HepG2 (cell line): Measurements from ENCODE around the gene RCE1. TPM values are rescaled to one million over a fixed set of nuclear protein-coding genes. Genes with fewer than 3 reads are reported as not detected.
A peak's percentile ranks its signal among the peaks of the same experiment; 100 is the strongest.

Source experiments
- ATF6 ChIP-seq: sonication (generic); formaldehyde crosslinking; conservative IDR thresholded peaks from 2 replicates; pipeline ENCODE4 v1.4.0; 2020; ENCODE audit warnings: missing genetic modification reagents
- BRCA1 ChIP-seq: sonication (generic); formaldehyde crosslinking; IDR thresholded peaks from 2 replicates; pipeline ENCODE4 v1.4.0; 2020; ENCODE audit warnings: missing genetic modification reagents
- E2F1 ChIP-seq: sonication (generic); formaldehyde crosslinking; IDR thresholded peaks from 2 replicates; pipeline ENCODE4 v1.5.0; 2020; ENCODE audit warnings: missing genetic modification reagents
- HHEX ChIP-seq: IDR thresholded peaks from 2 replicates; pipeline ENCODE4 v1.6.1; 2016; ENCODE audit warnings: control low read depth
- HOXA3 ChIP-seq: sonication (generic); formaldehyde crosslinking; IDR thresholded peaks from 2 replicates; pipeline ENCODE4 v1.5.0; 2020; ENCODE audit warnings: missing genetic modification reagents
- KAT8 ChIP-seq: IDR thresholded peaks from 2 replicates; pipeline ENCODE4 v1.6.1; 2016; ENCODE audit warnings: missing genetic modification reagents, missing compliant biosample characterization
- MAF1 ChIP-seq: sonication (generic); formaldehyde crosslinking; IDR thresholded peaks from 2 replicates; pipeline ENCODE4 v1.5.0; 2020; ENCODE audit warnings: missing genetic modification reagents, borderline replicate concordance
- MED13 ChIP-seq: sonication (generic); formaldehyde crosslinking; IDR thresholded peaks from 2 replicates; pipeline ENCODE4 v1.5.0; 2020; ENCODE audit warnings: missing genetic modification reagents
- MLX ChIP-seq: IDR thresholded peaks from 2 replicates; pipeline ENCODE4 v1.6.1; 2016
- MZF1 ChIP-seq: sonication (generic); formaldehyde crosslinking; IDR thresholded peaks from 2 replicates; pipeline ENCODE4 v1.8.1; 2023; ENCODE audit warnings: mild to moderate bottlenecking, missing genetic modification reagents, borderline replicate concordance
- NFE2L2 ChIP-seq: fragments of 150-350 bp; IDR thresholded peaks from 2 replicates; pipeline ENCODE4 v1.6.1; 2014; ENCODE audit warnings: low read length
- RFXANK ChIP-seq: IDR thresholded peaks from 2 replicates; pipeline ENCODE4 v1.6.1; 2016
- RNF2 ChIP-seq: fragments of 450-650 bp; conservative IDR thresholded peaks from 2 replicates; pipeline ENCODE4 v1.6.1; 2016; ENCODE audit warnings: low read depth
- SIX4 ChIP-seq: sonication (generic); formaldehyde crosslinking; IDR thresholded peaks from 2 replicates; pipeline ENCODE4 v1.4.0; 2020; ENCODE audit warnings: missing genetic modification reagents
- SMARCE1 ChIP-seq: fragments of 450-650 bp; IDR thresholded peaks from 2 replicates; pipeline ENCODE4 v1.6.1; 2017; ENCODE audit warnings: borderline replicate concordance
- TEF ChIP-seq: sonication (generic); formaldehyde crosslinking; IDR thresholded peaks from 2 replicates; pipeline ENCODE4 v1.5.0; 2020; ENCODE audit warnings: missing genetic modification reagents
- ZBTB3 ChIP-seq: sonication (generic); formaldehyde crosslinking; IDR thresholded peaks from 2 replicates; pipeline ENCODE4 v1.4.0; 2020; ENCODE audit warnings: low read depth, mild to moderate bottlenecking, moderate library complexity, missing genetic modification reagents, borderline replicate concordance
- ZBTB43 ChIP-seq: sonication (generic); formaldehyde crosslinking; conservative IDR thresholded peaks from 2 replicates; pipeline ENCODE4 v1.4.0; 2020; ENCODE audit warnings: missing genetic modification reagents
- ZMYM3 ChIP-seq: sonication (generic); formaldehyde crosslinking; IDR thresholded peaks from 2 replicates; pipeline ENCODE4 v1.5.1; 2020; ENCODE audit warnings: mild to moderate bottlenecking, missing genetic modification reagents
- ZNF230 ChIP-seq: sonication (generic); formaldehyde crosslinking; IDR thresholded peaks from 2 replicates; pipeline ENCODE4 v1.4.0; 2020; ENCODE audit warnings: mild to moderate bottlenecking, missing genetic modification reagents
- ZNF33A ChIP-seq: sonication (generic); formaldehyde crosslinking; IDR thresholded peaks from 2 replicates; pipeline ENCODE4 v1.5.1; 2020; ENCODE audit warnings: missing genetic modification reagents, mild to moderate bottlenecking, moderate library complexity, borderline replicate concordance
- ZNF644 ChIP-seq: IDR thresholded peaks from 2 replicates; pipeline ENCODE4 v1.6.1; 2016; ENCODE audit warnings: low read depth
- ZNF776 ChIP-seq: sonication (generic); formaldehyde crosslinking; IDR thresholded peaks from 2 replicates; pipeline ENCODE4 v1.4.0; 2020; ENCODE audit warnings: mild to moderate bottlenecking, missing genetic modification reagents
- ZNF792 ChIP-seq: IDR thresholded peaks from 2 replicates; pipeline ENCODE4 v1.6.1; 2016
- polyA plus RNA-seq, 8 experiments: library from polyadenylated mRNA; depleted of rRNA in 3 of 8; stranded (reverse) in 7 of 8; unstranded in 1 of 8; fragments of >200 nt; fragmentation: Illumina TruSeq in 4 of 8; extraction: Trizol in 4 of 8; gene quantifications; 2 replicates each; pipeline versions ENCODE4 v1.2.1 to v1.2.3, GENCODE V29; 2011 to 2016; ENCODE audit warnings: low read depth in 4 of 8, missing spikeins in 1 of 8, mixed read lengths in 1 of 8; ENCODE audit not compliant: insufficient read depth in 1 of 8
- total RNA-seq, 5 experiments: library from RNA; depleted of rRNA; stranded (reverse); fragments of >200 nt; fragmentation: Illumina TruSeq; extraction: Trizol; gene quantifications; 2 replicates each; pipeline ENCODE4 v1.2.3, GENCODE V29; 2016; ENCODE audit warnings: low read depth in 1 of 5
- TF ChIP-seq, protein P1 (sequence below): sonication (generic); formaldehyde crosslinking; IDR thresholded peaks from 2 replicates; pipeline ENCODE4 v1.8.0; 2022; ENCODE audit warnings: mild to moderate bottlenecking, missing genetic modification reagents

Gene RCE1
- total and polyA plus RNA-seq, 2 of the 13 experiments (the other 11 are each of a cell fraction or from before 2014, with no cell fraction given): 22.2 to 22.4 TPM

DNA sequence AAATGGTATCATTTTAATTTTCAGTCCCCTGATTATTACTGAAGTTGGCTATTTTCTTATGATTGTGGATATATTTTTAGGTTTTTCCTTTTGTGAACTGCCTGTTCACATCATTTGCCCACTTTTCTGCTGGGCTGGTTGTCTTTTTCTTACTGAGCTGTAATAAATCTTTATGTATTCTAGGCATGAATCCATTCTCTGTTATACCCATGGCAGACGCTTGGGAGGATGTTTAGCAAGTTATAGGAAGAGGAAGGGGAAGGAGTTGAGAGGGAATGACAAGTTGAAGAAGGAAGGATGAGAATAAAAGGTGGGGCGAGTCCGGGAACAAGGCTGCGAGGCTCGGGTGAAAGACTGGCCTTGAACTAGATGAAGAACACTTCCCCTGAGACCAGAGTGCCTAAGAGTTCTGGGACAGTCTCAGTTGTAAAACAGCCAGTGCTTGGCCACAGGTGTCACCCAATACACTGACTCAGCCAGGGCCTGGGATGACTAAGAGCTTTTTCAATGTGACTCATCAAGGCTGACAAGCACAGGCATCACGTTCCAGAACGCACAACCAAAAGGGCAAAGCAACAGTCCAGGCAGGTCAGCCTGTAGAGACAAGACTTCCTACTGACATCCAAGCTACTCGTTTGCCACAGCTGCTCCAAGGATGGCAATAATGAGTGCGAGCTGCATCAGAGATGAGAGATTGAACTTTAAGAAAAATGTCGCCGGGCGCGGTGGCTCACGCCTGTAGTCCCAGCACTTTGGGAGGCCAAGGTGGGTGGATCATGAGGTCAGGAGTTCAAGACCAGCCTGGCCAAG lies 48.8 kb downstream of the RCE1 start (continued):
- peak; percentile 90; the same call in 1 of the 2 replicates for TF ChIP-seq NFE2L2
- TF ChIP-seq ZNF644 (CRISPR knock-in tag): peak; percentile 84; the same call in 1 of the 2 replicates
- no peak for TF ChIP-seq MZF1 (CRISPR knock-in tag)
- TF ChIP-seq ZBTB3 (CRISPR knock-in tag): no peak
- no peak for TF ChIP-seq ZNF230 (CRISPR knock-in tag)
- no peak for TF ChIP-seq E2F1 (CRISPR knock-in tag)
- no peak for TF ChIP-seq MED13 (CRISPR knock-in tag)
- TF ChIP-seq MAF1 (CRISPR knock-in tag): no peak
- TF ChIP-seq ZNF792 (CRISPR knock-in tag): peak; percentile 65; the same call in 1 of the 2 replicates
- TF ChIP-seq ZBTB43 (CRISPR knock-in tag): no peak
- TF ChIP-seq, protein P1, sequence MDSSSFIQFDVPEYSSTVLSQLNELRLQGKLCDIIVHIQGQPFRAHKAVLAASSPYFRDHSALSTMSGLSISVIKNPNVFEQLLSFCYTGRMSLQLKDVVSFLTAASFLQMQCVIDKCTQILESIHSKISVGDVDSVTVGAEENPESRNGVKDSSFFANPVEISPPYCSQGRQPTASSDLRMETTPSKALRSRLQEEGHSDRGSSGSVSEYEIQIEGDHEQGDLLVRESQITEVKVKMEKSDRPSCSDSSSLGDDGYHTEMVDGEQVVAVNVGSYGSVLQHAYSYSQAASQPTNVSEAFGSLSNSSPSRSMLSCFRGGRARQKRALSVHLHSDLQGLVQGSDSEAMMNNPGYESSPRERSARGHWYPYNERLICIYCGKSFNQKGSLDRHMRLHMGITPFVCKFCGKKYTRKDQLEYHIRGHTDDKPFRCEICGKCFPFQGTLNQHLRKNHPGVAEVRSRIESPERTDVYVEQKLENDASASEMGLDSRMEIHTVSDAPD (CRISPR knock-in tag): 0 out of 2 replicates have a peak, but pooled peaks have one; percentile 34
- peak; percentile 66 for TF ChIP-seq KAT8 (CRISPR knock-in tag)
- no peak for TF ChIP-seq RNF2
- no peak for TF ChIP-seq ZNF776 (CRISPR knock-in tag)
- 0 out of 2 replicates have a peak, but pooled peaks have one; percentile 27 for TF ChIP-seq ZMYM3
- TF ChIP-seq MLX: 0 out of 2 replicates have a peak, but pooled peaks have one; percentile 37
- no peak for TF ChIP-seq BRCA1
- no peak for TF ChIP-seq SMARCE1
- no peak for TF ChIP-seq RFXANK (CRISPR knock-in tag)
- no peak for TF ChIP-seq ZNF33A (CRISPR knock-in tag)
- no peak for TF ChIP-seq SIX4 (CRISPR knock-in tag)
- TF ChIP-seq ATF6 (CRISPR knock-in tag): no peak
- TF ChIP-seq TEF (CRISPR knock-in tag): no peak
- no peak for TF ChIP-seq HOXA3 (CRISPR knock-in tag)
- TF ChIP-seq HHEX (CRISPR knock-in tag): no peak
